ENCODE results near the gene NEK8.

Gene NEK8

GRCh38 chr17:28728364-28729200 lies at the start of gene NEK8:
NEK8 (plus strand) TSS chr17:28728788; CDS start chr17:28728814, 26 bp downstream.
- peak; percentile 91 for DNase-seq

GRCh38 chr17:28682655-28683054 lies 45.9 kb upstream of the NEK8 start:
- DNase-seq = no peak

- DNase-seq = no peak
Measured at GRCh38 chr17:28684963-28685362, 43.6 kb upstream of the NEK8 start.

GRCh38 chr17:28685366-28685765 lies 43.2 kb upstream of the NEK8 start:
- no peak for DNase-seq

- DNase-seq = no peak
Measured at GRCh38 chr17:28686296-28686695, 42.3 kb upstream of the NEK8 start.

GRCh38 chr17:28688481-28688880 lies 40.1 kb upstream of the NEK8 start:
- no peak for DNase-seq

GRCh38 chr17:28689011-28689410 lies 39.6 kb upstream of the NEK8 start:
- DNase-seq = no peak

- no peak for DNase-seq
Measured at GRCh38 chr17:28693869-28694268, 34.7 kb upstream of the NEK8 start.

GRCh38 chr17:28698253-28698941 lies 30.2 kb upstream of the NEK8 start:
- no peak for DNase-seq

GRCh38 chr17:28700278-28700677 lies 28.3 kb upstream of the NEK8 start:
- DNase-seq = no peak

- DNase-seq = no peak
Measured at GRCh38 chr17:28700830-28701492, 27.6 kb upstream of the NEK8 start.

- DNase-seq = no peak
Measured at GRCh38 chr17:28702026-28702751, 26.4 kb upstream of the NEK8 start.

- DNase-seq = no peak
Measured at GRCh38 chr17:28702752-28703150, 25.8 kb upstream of the NEK8 start.

- DNase-seq = no peak
Measured at GRCh38 chr17:28703552-28704218, 24.9 kb upstream of the NEK8 start.

- no peak for DNase-seq
Measured at GRCh38 chr17:28704219-28704858, 24.2 kb upstream of the NEK8 start.

- DNase-seq = no peak
Measured at GRCh38 chr17:28705074-28705659, 23.4 kb upstream of the NEK8 start.

GRCh38 chr17:28705728-28706334 lies 22.8 kb upstream of the NEK8 start:
- no peak for DNase-seq

- DNase-seq = no peak
Measured at GRCh38 chr17:28706471-28707338, 21.9 kb upstream of the NEK8 start.

GRCh38 chr17:28707339-28707720 lies 21.3 kb upstream of the NEK8 start:
- no peak for DNase-seq
